ENCODE measurements around the gene GLYR1.

GRCh38 chr16:4852221-4852872 lies 5.3 kb upstream of the GLYR1 start:
- TF ChIP-seq CTCF (IDR thresholded peaks at IDR 0.05) (no peak), REST (IDR thresholded peaks at IDR 0.05) (no peak), MYC (IDR thresholded peaks at IDR 0.05; ENCODE audit: borderline replicate concordance, low read length) (no peak), POLR2A (IDR thresholded peaks at IDR 0.05; ENCODE audit: low read length) (no peak)

All from A549 (cell line).